Peyer's patch (tissue), 4 donors: ENCODE data around the gene HOXC5.
"Not testable (repeated sequence)": the region's sequence is repeated elsewhere in the genome, so short reads cannot be mapped to it uniquely, and the experiment has no call there.

ENCODE experiments used
- POLR2A ChIP-seq, 2 donors: fragments of 450-650 bp; IDR thresholded peaks; one replicate each; pipeline ENCODE4 v1.5.1; 2017; ENCODE audit warnings: antibody characterized with exemption in 2 of 2, mild to moderate bottlenecking in 2 of 2, moderate library complexity in 2 of 2
- TF ChIP-seq, protein P1 (sequence below), 6 experiments: fragments of 450-650 bp in 4 of 6; fragments of 200-600 bp in 2 of 6; sonication (generic) in 1 of 6; IDR thresholded peaks; one replicate each; pipeline ENCODE4 v1.5.1; 2017 to 2019; ENCODE audit warnings: antibody characterized with exemption in 6 of 6, mild to moderate bottlenecking in 3 of 6, moderate library complexity in 1 of 6

DNA sequence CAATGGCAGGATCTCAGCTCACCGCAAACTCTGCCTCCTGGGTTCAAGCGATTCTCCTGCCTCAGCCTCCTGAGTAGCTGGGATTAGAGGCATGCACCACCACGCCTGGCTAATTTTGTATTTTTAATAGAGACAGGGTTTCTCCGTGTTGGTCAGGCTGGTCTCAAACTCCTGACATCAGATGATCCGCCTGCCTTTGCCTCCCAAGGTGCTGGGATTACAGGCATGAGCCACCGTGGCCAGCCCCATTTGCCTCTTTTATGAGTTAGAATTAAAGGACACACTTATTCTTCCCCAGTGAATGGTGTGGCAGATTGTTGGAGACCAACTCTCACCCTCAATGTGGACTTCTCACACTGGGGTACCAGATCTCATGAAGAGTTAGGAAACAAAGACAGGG, 9.2 kb downstream of the HOXC5 start:
- TF ChIP-seq, protein P1, sequence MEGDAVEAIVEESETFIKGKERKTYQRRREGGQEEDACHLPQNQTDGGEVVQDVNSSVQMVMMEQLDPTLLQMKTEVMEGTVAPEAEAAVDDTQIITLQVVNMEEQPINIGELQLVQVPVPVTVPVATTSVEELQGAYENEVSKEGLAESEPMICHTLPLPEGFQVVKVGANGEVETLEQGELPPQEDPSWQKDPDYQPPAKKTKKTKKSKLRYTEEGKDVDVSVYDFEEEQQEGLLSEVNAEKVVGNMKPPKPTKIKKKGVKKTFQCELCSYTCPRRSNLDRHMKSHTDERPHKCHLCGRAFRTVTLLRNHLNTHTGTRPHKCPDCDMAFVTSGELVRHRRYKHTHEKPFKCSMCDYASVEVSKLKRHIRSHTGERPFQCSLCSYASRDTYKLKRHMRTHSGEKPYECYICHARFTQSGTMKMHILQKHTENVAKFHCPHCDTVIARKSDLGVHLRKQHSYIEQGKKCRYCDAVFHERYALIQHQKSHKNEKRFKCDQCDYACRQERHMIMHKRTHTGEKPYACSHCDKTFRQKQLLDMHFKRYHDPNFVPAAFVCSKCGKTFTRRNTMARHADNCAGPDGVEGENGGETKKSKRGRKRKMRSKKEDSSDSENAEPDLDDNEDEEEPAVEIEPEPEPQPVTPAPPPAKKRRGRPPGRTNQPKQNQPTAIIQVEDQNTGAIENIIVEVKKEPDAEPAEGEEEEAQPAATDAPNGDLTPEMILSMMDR (IDR thresholded peaks at IDR 0.05), result not testable (repeated sequence)
- not testable (repeated sequence) for TF ChIP-seq POLR2A (IDR thresholded peaks at IDR 0.05)
